GM18868 (cell line): ENCODE measurements around the gene KL.

Source experiments
- ATAC-seq: cut with Tn5 transposase; IDR thresholded peaks from one replicate; pipeline ENCODE4 v1.9.1; 2021; ENCODE audit warnings: mild to moderate bottlenecking, moderate library complexity; ENCODE audit not compliant: unreplicated experiment

Gene KL

GRCh38 chr13:33109271-33109697 is 93.1 kb downstream of the KL start:
- no peak for ATAC-seq

- ATAC-seq, result peak; percentile 36
Observed at GRCh38 chr13:33109801-33110200, 93.6 kb downstream of the KL start.

- ATAC-seq, result no peak
Observed at GRCh38 chr13:33110386-33110712, 94.1 kb downstream of the KL start.

GRCh38 chr13:33110713-33111413 is 94.6 kb downstream of the KL start:
- ATAC-seq, result peak; percentile 45

- peak; percentile 8 for ATAC-seq
Observed at GRCh38 chr13:33111414-33112110, 95.3 kb downstream of the KL start.

GRCh38 chr13:33112766-33113165 is 96.5 kb downstream of the KL start:
- no peak for ATAC-seq

GRCh38 chr13:33114146-33114545 is 97.9 kb downstream of the KL start:
- ATAC-seq, result no peak

GRCh38 chr13:33115274-33115673 is 99.1 kb downstream of the KL start:
- no peak for ATAC-seq
